NCI-H345 (cell line): Measurements from ENCODE around the gene NAT8L.

Experiments
- DNase-seq: peaks from one replicate; lab custom pipeline; 2025; lab: John Stamatoyannopoulos, UW

Gene NAT8L

GRCh38 chr4:2075987-2076907, 17.1 kb downstream of the NAT8L start:
- DNase-seq: no peak

GRCh38 chr4:2076908-2077536, 17.9 kb downstream of the NAT8L start:
- no peak for DNase-seq

GRCh38 chr4:2077537-2078460, 18.7 kb downstream of the NAT8L start:
- DNase-seq: no peak

GRCh38 chr4:2078584-2078983, 19.5 kb downstream of the NAT8L start:
- no peak for DNase-seq

- no peak for DNase-seq
These were observed 19.9 kb downstream of the NAT8L start for GRCh38 chr4:2079006-2079405.

- no peak for DNase-seq
These were observed 20.8 kb downstream of the NAT8L start for GRCh38 chr4:2079926-2080325.

GRCh38 chr4:2080429-2081300, 21.5 kb downstream of the NAT8L start:
- no peak for DNase-seq

- no peak for DNase-seq
These were observed 22.4 kb downstream of the NAT8L start for GRCh38 chr4:2081540-2081939.

- no peak for DNase-seq
These were observed 23.0 kb downstream of the NAT8L start for GRCh38 chr4:2082118-2082517.

GRCh38 chr4:2082627-2083026, 23.5 kb downstream of the NAT8L start:
- no peak for DNase-seq

GRCh38 chr4:2083116-2083825, 24.1 kb downstream of the NAT8L start:
- no peak for DNase-seq

GRCh38 chr4:2083826-2084160, 24.7 kb downstream of the NAT8L start:
- DNase-seq: no peak

- no peak for DNase-seq
These were observed 25.2 kb downstream of the NAT8L start for GRCh38 chr4:2084316-2084715.

GRCh38 chr4:2085496-2085901, 26.4 kb downstream of the NAT8L start:
- no peak for DNase-seq

GRCh38 chr4:2087170-2087569, 28.0 kb downstream of the NAT8L start:
- no peak for DNase-seq

GRCh38 chr4:2089222-2089621, 30.1 kb downstream of the NAT8L start:
- DNase-seq: no peak

- no peak for DNase-seq
These were observed 31.5 kb downstream of the NAT8L start for GRCh38 chr4:2090642-2091041.

- DNase-seq: peak; percentile 31
These were observed 33.0 kb downstream of the NAT8L start for GRCh38 chr4:2091990-2092668.

GRCh38 chr4:2092669-2093053, 33.5 kb downstream of the NAT8L start:
- no peak for DNase-seq

- no peak for DNase-seq
These were observed 34.1 kb downstream of the NAT8L start for GRCh38 chr4:2093265-2093664.
